Activated gamma-delta T cell treated with Interleukin-2 at 50 U/mL for 16 hours (primary cell): Measurements from ENCODE around the gene SREBF1.

Experiments
- DNase-seq: peaks from one replicate; pipeline ENCODE4 v3.0.0-alpha.2; 2020

SREBF1 gene

DNA sequence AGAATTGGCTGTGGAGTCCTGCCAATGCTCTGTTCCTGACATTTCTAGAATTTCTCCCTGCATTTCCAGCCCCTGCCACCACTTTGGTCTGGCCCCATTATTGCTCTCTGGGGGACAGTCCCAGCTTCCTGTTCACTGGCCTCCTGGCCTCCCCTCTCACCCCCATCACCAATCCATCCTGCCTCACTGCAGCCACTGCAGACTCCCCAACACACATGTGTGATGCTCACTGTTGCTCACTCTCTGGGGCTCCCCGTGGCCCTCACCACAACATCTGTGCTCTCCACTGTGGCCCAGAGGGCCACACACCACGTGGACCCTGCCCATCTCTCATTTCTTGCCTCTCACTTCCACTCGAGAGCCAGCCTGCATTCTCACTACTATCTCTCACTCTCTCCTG is 64.6 kb downstream of the SREBF1 start:
- DNase-seq = no peak

DNA sequence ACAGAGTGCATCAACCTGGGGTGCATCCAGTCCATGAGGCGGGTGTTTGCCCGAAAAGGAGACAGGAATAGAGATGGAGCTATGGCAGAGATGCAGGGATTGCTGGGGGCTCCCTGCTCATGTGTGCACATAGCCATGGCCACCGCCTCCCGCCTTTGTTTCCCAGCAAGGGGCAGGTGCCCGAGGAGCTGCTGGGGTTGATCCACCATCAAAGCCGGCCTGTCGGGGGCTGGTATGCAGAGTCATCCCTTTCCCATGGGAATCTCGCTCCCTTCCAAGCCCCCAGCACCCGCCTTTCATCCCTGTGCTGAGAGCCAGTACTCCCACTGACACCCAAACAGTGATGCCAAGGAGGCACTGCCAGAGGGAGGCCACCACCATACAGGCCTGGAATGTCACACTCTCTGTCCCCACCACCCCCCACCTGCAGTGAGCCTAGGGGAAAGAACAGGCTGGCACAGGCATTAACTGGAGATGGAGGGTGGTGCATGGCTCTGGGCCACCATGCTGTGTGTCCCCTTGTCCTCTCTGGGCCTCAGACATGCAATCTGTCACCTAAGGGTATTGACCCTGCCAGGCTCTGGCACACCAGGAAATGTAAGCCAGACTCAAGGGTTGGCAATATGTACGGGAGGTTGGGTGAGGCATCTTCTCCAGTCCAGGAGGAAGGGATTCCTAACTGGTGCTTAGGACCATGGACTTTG is 65.1 kb downstream of the SREBF1 start:
- DNase-seq = no peak

GRCh38 chr17:17770632-17771044 is 66.1 kb downstream of the SREBF1 start:
- DNase-seq = no peak

GRCh38 chr17:17769869-17770631 is 66.7 kb downstream of the SREBF1 start:
- no peak for DNase-seq

DNA sequence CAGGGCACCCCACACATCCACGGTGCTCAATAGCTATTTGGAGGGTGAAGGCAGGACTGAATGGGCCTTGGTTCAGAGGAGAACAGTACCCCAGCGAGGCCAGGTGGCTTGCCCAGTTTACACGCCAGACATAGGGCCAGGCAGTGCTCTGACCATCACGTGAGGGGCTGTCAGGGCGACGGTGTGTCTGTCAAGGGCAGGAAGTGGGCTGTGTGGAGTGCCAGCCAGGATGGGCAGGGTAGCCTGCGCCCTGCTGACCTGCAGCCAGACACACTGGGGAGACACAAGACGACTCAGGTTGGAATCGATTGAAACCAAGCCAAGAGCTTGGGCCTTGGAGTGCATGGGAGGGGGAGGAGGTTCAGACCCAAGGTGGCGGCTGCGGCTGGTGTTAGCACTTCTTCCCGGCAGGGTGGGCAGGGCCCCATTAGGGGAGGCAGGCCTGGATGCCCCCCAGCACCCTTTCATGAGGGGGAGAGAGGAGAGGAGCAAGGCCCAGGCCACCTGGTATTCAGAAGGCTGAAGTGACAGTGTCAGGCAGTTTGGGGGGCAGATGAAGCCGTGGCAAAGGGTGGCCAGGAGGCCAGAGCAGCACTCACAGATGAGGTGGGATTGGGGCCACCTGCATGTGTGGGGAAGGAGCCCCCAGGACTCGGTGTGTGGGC is 68.2 kb downstream of the SREBF1 start:
- no peak for DNase-seq

GRCh38 chr17:17767887-17768418 is 68.8 kb downstream of the SREBF1 start:
- no peak for DNase-seq

DNA sequence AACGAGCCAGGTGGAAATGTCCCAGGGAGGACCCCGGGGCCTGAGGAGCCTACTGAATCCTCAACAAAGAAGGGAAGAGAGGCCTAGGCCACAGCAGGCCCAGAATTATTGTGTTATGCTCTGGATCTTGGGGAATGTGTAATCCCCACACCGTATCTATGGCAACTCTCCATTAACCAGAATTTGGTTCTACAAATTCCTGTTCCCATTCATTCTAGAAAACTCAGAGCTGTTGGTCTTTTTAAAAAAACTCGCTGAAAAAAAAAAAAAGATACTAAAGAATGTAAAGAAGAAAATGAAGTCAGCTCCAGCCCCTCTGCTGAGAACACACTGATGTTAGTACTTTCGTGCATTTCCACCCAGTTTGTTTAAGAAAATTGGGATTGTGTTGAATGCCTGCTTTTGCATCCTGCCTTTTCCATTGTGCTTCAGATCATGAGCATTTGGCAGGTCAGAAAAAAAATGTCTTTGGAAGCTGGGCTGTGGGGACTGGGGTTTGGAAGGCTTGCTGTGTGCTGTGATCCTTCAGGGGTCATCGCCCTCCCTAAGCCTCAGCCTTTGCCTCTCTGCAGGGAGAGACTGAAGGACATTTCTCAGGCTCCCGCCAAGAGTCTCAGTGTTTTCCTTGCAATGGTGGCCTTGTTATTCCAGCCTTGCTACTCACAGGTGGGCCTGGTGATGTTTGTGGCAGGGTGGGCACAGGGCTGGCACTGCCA is 69.5 kb downstream of the SREBF1 start:
- DNase-seq = no peak

DNA sequence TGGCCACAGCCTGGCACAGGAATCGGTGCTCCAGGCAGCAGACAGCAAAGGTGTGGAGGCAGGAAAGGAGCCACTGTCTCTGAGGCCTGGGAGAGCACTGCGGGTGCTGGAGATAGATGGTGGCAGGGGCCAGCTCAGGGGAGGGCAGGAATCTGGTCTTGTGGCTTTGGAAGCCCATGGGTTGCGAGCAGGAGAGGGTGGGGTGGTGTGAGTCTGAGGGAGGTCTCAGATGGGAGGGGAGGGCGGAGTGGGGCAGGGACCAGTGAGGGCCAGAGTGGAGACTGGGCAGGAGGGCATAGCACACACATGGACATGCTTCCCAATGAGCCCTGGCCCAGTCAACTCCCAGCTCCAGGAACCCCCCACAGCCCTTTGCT is 70.1 kb downstream of the SREBF1 start:
- no peak for DNase-seq

- DNase-seq = no peak
These were observed 70.6 kb downstream of the SREBF1 start for GRCh38 chr17:17766077-17766743.

- DNase-seq = no peak
These were observed 71.3 kb downstream of the SREBF1 start for GRCh38 chr17:17765359-17766076.

GRCh38 chr17:17763734-17764133 is 73.1 kb downstream of the SREBF1 start:
- DNase-seq = no peak

DNA sequence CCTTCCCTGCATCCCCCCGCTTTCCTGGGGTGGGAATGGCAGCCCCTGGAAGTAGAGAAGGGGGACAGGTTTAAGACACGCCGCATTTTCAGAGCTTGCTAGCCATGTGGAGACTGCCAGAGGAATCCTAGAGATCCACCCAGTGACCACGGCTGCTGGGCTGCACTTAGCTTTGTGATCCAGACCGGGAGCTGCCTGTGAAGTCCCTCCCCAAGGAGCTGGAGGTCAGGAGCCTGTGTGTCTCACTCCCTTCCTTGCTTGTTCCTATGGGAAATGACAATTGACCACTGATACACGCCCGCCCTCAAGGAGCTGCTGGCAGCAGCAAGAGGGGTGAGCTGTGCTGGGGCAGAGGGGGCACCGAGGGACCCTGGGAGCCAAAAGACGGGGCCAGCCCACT is 73.7 kb downstream of the SREBF1 start:
- no peak for DNase-seq

GRCh38 chr17:17762744-17763105 is 74.1 kb downstream of the SREBF1 start:
- DNase-seq = no peak
